H1 (cell line): ENCODE results near the gene ZSWIM4. TPM values are rescaled to one million over a fixed set of nuclear protein-coding genes. Genes with fewer than 3 reads are reported as not detected.

Experiments
- CTCF ChIA-PET: fragments of 300-600 bp; sonication (Branson Sonifier 250); formaldehyde crosslinking; loops from one replicate; lab custom pipeline; 2021; ENCODE audit not compliant: partially characterized antibody; lab: Charles Lee
- POLR2A ChIA-PET: fragments of 300-600 bp; sonication (Branson Sonifier 250); formaldehyde crosslinking; loops from one replicate; lab custom pipeline; 2021; ENCODE audit warnings: inconsistent platforms; ENCODE audit not compliant: partially characterized antibody; lab: Charles Lee
- DNase-seq, 2 experiments: peaks; one replicate each; pipeline versions ENCODE4 v3.0.0 to v3.0.0-alpha.2; 2010 to 2022; ENCODE audit warnings: low spot score in 2 of 2, low read depth in 1 of 2, mixed read lengths in 1 of 2
- FAIRE-seq: peaks from 2 replicates; lab custom pipeline; 2011; peaks lifted over from hg19 to GRCh38; lab: Jason Lieb, UNC
- H2AFZ ChIP-seq: 2 replicates; pipeline ENCODE4 v1.8.1; 2012; ENCODE audit warnings: low read length, inconsistent platforms
- H2AK5ac ChIP-seq: 2 replicates; pipeline ENCODE4 v1.6.1; 2013; ENCODE audit warnings: low read depth, low read length
- H2BK120ac ChIP-seq: replicated peaks from 2 replicates; pipeline ENCODE3; 2013; ENCODE audit warnings: low read depth, low read length, inconsistent platforms
- H2BK12ac ChIP-seq: 2 replicates; pipeline ENCODE4 v1.6.1; 2013; ENCODE audit warnings: low read depth, low read length
- H2BK15ac ChIP-seq: 2 replicates; pipeline ENCODE4 v1.6.1; 2013; ENCODE audit warnings: low read length
- H2BK20ac ChIP-seq: 2 replicates; pipeline ENCODE4 v1.6.1; 2013; ENCODE audit warnings: low read length
- H2BK5ac ChIP-seq: 2 replicates; pipeline ENCODE4 v1.6.1; 2013; ENCODE audit warnings: low read depth, low read length
- H3K14ac ChIP-seq: 2 replicates; pipeline ENCODE4 v1.6.1; 2013; ENCODE audit warnings: inconsistent platforms; ENCODE audit not compliant: insufficient read length
- H3K18ac ChIP-seq: 2 replicates; pipeline ENCODE4 v1.6.1; 2013; ENCODE audit warnings: low read length; ENCODE audit errors: extremely low read depth
- H3K23ac ChIP-seq: 2 replicates; pipeline ENCODE4 v1.6.1; 2013; ENCODE audit warnings: inconsistent platforms; ENCODE audit not compliant: insufficient read length
- H3K23me2 ChIP-seq: 2 replicates; pipeline ENCODE4 v1.6.1; 2013; ENCODE audit warnings: low read depth, low read length
- H3K27ac ChIP-seq: 2 replicates; pipeline ENCODE4 v1.6.1; 2011; ENCODE audit warnings: low read depth, low read length, inconsistent platforms
- H3K27me3 ChIP-seq, 4 experiments: replicated peaks in 1 of 4; 1 replicate in 1 of 4; 2 replicates in 3 of 4; pipeline versions ENCODE4 v1.6.1 to v1.8.1; 2011 to 2013; ENCODE audit warnings: low read length in 3 of 4, mild to moderate bottlenecking in 3 of 4, inconsistent platforms in 2 of 4, mixed read lengths in 2 of 4, moderate library complexity in 1 of 4; ENCODE audit not compliant: control insufficient read depth in 3 of 4, insufficient read depth in 3 of 4; ENCODE audit errors: extremely low read depth in 1 of 4
- H3K36me3 ChIP-seq, 4 experiments: 2 replicates each; pipeline versions ENCODE4 v1.6.1 to v1.8.1; 2011 to 2013; ENCODE audit warnings: mild to moderate bottlenecking in 4 of 4, low read length in 3 of 4, moderate library complexity in 2 of 4, control low read depth in 1 of 4, inconsistent platforms in 1 of 4; ENCODE audit not compliant: insufficient read depth in 4 of 4, control insufficient read depth in 2 of 4
- H3K4ac ChIP-seq: replicated peaks from 2 replicates; pipeline ENCODE3; 2013; ENCODE audit warnings: low read length, low read depth, mixed read lengths, inconsistent platforms; ENCODE audit not compliant: insufficient read length
- H3K4me1 ChIP-seq, 4 experiments: replicated peaks in 1 of 4; 1 replicate in 1 of 4; 2 replicates in 3 of 4; pipeline versions ENCODE4 v1.6.1 to v1.8.1; 2011 to 2013; ENCODE audit warnings: low read length in 3 of 4, inconsistent platforms in 2 of 4, mixed read lengths in 1 of 4; ENCODE audit not compliant: insufficient read depth in 4 of 4, control insufficient read depth in 3 of 4
- H3K4me2 ChIP-seq, 2 experiments: 2 replicates each; pipeline versions ENCODE4 v1.6.1 to v1.8.1; 2011 to 2013; ENCODE audit warnings: low read depth in 2 of 2, low read length in 2 of 2, control low read depth in 1 of 2, inconsistent platforms in 1 of 2, mild to moderate bottlenecking in 1 of 2; ENCODE audit not compliant: insufficient read depth in 1 of 2
- H3K4me3 ChIP-seq, 4 experiments: fragments of 200-600, 300-600 bp in 1 of 4; sonication (generic), shearing (Covaris generic), sonication (Bioruptor Twin) in 1 of 4; 2 replicates each; pipeline versions ENCODE4 v1.5.1 to v1.8.1; 2011 to 2016; ENCODE audit warnings: low read length in 4 of 4, low read depth in 3 of 4, control low read depth in 2 of 4, inconsistent platforms in 2 of 4, mild to moderate bottlenecking in 2 of 4, mixed read lengths in 1 of 4, moderate library complexity in 1 of 4; ENCODE audit not compliant: insufficient read depth in 2 of 4; ENCODE audit errors: extremely low read depth in 1 of 4
- H3K56ac ChIP-seq: replicated peaks from 2 replicates; pipeline ENCODE3; 2013; ENCODE audit warnings: low read depth, mild to moderate bottlenecking, mixed read lengths, low read length, inconsistent platforms; ENCODE audit not compliant: insufficient read length
- H3K79me1 ChIP-seq: 2 replicates; pipeline ENCODE4 v1.6.1; 2013; ENCODE audit warnings: low read depth, low read length, control low read depth
- H3K79me2 ChIP-seq, 2 experiments: 2 replicates each; pipeline versions ENCODE4 v1.6.1 to v1.8.1; 2012 to 2013; ENCODE audit warnings: low read length in 2 of 2, mild to moderate bottlenecking in 2 of 2, inconsistent platforms in 1 of 2; ENCODE audit not compliant: insufficient read depth in 2 of 2, control insufficient read depth in 1 of 2
- H3K9ac ChIP-seq, 4 experiments: replicated peaks in 1 of 4; 1 replicate in 1 of 4; 2 replicates in 3 of 4; pipeline versions ENCODE4 v1.6.1 to v1.8.1; 2011 to 2013; ENCODE audit warnings: low read depth in 3 of 4, low read length in 3 of 4, control low read depth in 2 of 4, mild to moderate bottlenecking in 2 of 4, moderate library complexity in 2 of 4, inconsistent platforms in 1 of 4; ENCODE audit errors: extremely low read depth in 1 of 4
- H3K9me3 ChIP-seq, 2 experiments: 2 replicates each; pipeline versions ENCODE4 v1.6.1 to v1.8.1; 2012 to 2013; ENCODE audit warnings: mild to moderate bottlenecking in 2 of 2, moderate library complexity in 2 of 2, control low read depth in 1 of 2, inconsistent platforms in 1 of 2, low read depth in 1 of 2, low read length in 1 of 2, mixed read lengths in 1 of 2; ENCODE audit not compliant: insufficient read depth in 2 of 2
- H4K20me1 ChIP-seq, 2 experiments: replicated peaks in 1 of 2; 2 replicates each; pipeline versions ENCODE3 to v1.8.1; 2011 to 2013; ENCODE audit warnings: inconsistent platforms in 2 of 2, low read length in 2 of 2, mild to moderate bottlenecking in 1 of 2; ENCODE audit not compliant: insufficient read depth in 2 of 2, control insufficient read depth in 1 of 2
- H4K5ac ChIP-seq: 2 replicates; pipeline ENCODE4 v1.6.1; 2013; ENCODE audit warnings: low read length, low read depth, mixed read lengths, inconsistent platforms; ENCODE audit not compliant: insufficient read length
- H4K8ac ChIP-seq: 2 replicates; pipeline ENCODE4 v1.8.0; 2013; ENCODE audit warnings: mild to moderate bottlenecking, moderate library complexity, low read length, inconsistent platforms; ENCODE audit not compliant: insufficient read depth; ENCODE audit errors: extremely low read depth
- H4K91ac ChIP-seq: replicated peaks from 2 replicates; pipeline ENCODE3; 2013; ENCODE audit warnings: low read length, mixed read lengths, inconsistent platforms; ENCODE audit not compliant: insufficient read length
- RBBP5 ChIP-seq: IDR thresholded peaks from 2 replicates; pipeline ENCODE4 v1.7.1; 2012; ENCODE audit warnings: low read depth, mild to moderate bottlenecking, inconsistent platforms, low read length, moderate library complexity, borderline replicate concordance
- WGBS, 2 experiments: shearing (Covaris generic) in 1 of 2; methylation state at CpG; one replicate each; pipeline versions ENCODE4 v1.1.6 to v1.1.7; 2013 to 2015; ENCODE audit warnings: low lambda C conversion rate in 2 of 2, mixed read lengths in 2 of 2, inconsistent platforms in 1 of 2, low coverage in 1 of 2, missing lambda C conversion rate in 1 of 2; ENCODE audit not compliant: insufficient replicate concordance in 2 of 2, insufficient coverage in 1 of 2, insufficient read length in 1 of 2; ENCODE audit errors: extremely low coverage in 1 of 2, missing lambda C conversion rate in 1 of 2; 5-methylcytosine and 5-hydroxymethylcytosine counted together
- polyA plus RNA-seq, 7 experiments: library from polyadenylated mRNA; depleted of rRNA in 3 of 7; stranded (reverse) in 5 of 7; unstranded in 2 of 7; fragments of >200 nt in 5 of 7; fragments of 200-250 nt in 2 of 7; gene quantifications; 1 replicate in 5 of 7; 2 replicates in 1 of 7; 4 replicates in 1 of 7; pipeline versions ENCODE4 v1.2.1 to v1.2.3, GENCODE V29; 2011 to 2013; ENCODE audit warnings: missing spikeins in 2 of 7, mixed read lengths in 2 of 7
- total RNA-seq: library from RNA; stranded (reverse); fragmentation: NEBNext Ultra II Directional; extraction: Animal tissue kit (Norgen Biotek cat#: 25700); gene quantifications from 2 replicates; pipeline ENCODE4 v1.2.1, GENCODE V29; 2021
- TF ChIP-seq, protein P1 (sequence below): IDR thresholded peaks from 2 replicates; pipeline ENCODE4 v1.6.1; 2012; ENCODE audit warnings: inconsistent platforms

The ZSWIM4 gene
- total and polyA plus RNA-seq, 2 of the 8 experiments (the other 6 are each of a cell fraction or from before 2014, with no cell fraction given): 12.2 to 31.1 TPM

GRCh38 chr19:13806728-13807127 lies 11.5 kb downstream of the ZSWIM4 start:
- Histone ChIP-seq H4K8ac (no peak overlapping the region), H3K79me2 (no peaks in the 10 kb centered on the region), H2AFZ (no peak overlapping the region), H2BK120ac (no peak overlapping the region), H3K56ac (no peak overlapping the region), H2AK5ac (no peak overlapping the region), H3K27ac (no peak overlapping the region), H3K23ac (no peak overlapping the region), H2BK5ac (no peak overlapping the region), H3K9ac (no peak overlapping the region), H3K14ac (no peak overlapping the region), H3K9me3 (no peaks in the 10 kb centered on the region), H3K36me3 (peaks cover 5 to 23% (median 14%) of the 10 kb centered on the region in 4 experiments; a peak in 5 of 8 replicates), H3K23me2 (peaks cover 4% of the 10 kb centered on the region; the same call in 1 of the 2 replicates), H4K5ac (no peak overlapping the region), H3K4me1 (no peaks in the 10 kb centered on the region; a peak in 1 of 7 replicates), H3K4me3 (no peak overlapping the region), H2BK20ac (no peak overlapping the region), H4K20me1 (peaks cover 2 to 16% of the 10 kb centered on the region in 2 experiments), H2BK12ac (no peak overlapping the region), H3K27me3 (no peaks in the 10 kb centered on the region), H3K4me2 (no peak overlapping the region), H4K91ac (no peak overlapping the region), H2BK15ac (no peak overlapping the region), H3K18ac (no peak overlapping the region), H3K4ac (no peak overlapping the region), H3K79me1 (no peaks in the 10 kb centered on the region)
- POLR2A ChIA-PET: interaction anchor here (1.1 to 3.3 kb wide), 4 partner anchors 9 to 30 kb away, joined by 3 to 34 read pairs (median 8); no protein-coding TSS in a partner anchor
- CTCF ChIA-PET: interaction anchor here (1.2 to 2.2 kb wide), 3 partner anchors 9 to 56 kb away, joined by 5 to 9 read pairs (median 6); no protein-coding TSS in a partner anchor
- no peak for DNase-seq
- no peak for TF ChIP-seq RBBP5
- TF ChIP-seq, protein P1, sequence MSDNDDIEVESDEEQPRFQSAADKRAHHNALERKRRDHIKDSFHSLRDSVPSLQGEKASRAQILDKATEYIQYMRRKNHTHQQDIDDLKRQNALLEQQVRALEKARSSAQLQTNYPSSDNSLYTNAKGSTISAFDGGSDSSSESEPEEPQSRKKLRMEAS: no peak
- no peak for FAIRE-seq
- WGBS, 2 experiments: 95 to 100% methylated on average over 1 to 3 of the region's 3 CpGs
